Activated CD4-positive, alpha-beta T cell treated with anti-CD3 and anti-CD28 coated beads for 24 hours (primary cell): ENCODE measurements around the gene EXOC6B.

Source experiments
- DNase-seq, 2 donors: peaks; one replicate each; pipeline ENCODE4 v3.0.0-alpha.2; 2020; ENCODE audit warnings: low read depth in 2 of 2

Gene EXOC6B

DNA sequence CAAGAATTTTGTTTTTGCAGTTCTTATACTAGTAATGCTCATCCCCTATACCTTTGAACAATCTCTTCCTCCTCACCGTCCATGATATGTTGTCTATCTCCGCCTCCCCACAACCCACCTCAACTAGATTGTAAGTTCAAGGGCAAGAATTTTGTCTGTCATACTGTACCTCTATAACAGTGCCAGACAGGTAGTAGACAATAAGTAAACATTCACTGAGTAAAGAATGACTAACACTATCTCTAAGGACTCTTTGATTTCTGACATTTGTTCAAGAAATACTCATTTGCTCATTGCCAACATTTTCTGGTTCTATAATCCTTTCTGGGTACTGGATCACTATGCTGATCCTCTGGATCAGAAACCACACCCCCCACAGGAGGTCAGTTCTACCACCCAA lies 82.4 kb downstream of the EXOC6B start:
- DNase-seq: no peak

DNA sequence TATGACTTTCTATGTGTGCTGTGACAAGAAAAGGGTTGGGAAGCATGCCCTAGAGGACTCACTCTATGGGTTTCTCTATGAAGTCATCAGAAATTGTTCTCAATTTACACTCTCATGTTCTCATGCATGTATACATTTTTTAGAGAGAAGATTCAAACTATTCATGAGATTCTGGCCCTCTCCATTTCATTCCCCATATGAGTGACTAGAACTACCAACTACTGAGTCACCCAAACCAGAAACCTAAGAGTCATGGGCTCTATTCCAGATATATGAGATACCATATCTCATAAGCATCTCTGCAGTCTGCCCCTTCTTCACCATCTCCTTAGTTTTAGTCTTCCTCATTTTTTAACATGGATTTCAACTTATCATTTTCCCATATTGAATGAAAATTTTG lies 87.7 kb downstream of the EXOC6B start:
- no peak for DNase-seq

DNA sequence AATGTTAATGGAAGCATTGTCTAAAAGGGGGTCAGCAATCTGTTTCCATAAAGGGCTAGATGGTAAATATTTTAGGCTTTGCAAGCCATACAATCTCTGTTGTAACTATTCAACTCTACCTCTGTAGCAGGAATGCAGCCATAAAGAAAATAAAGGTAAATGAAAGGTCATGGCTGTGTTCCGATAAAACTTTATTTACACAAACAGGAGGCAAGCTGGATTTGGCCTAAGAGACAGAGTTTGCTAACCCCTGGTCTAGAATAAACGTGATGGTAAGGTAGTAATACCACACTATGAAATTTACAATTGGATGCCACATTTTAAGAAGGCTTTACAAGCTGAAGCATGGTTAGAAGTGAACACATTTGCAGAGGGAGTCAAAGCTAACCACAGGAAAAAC lies 91.4 kb downstream of the EXOC6B start:
- no peak for DNase-seq

DNA sequence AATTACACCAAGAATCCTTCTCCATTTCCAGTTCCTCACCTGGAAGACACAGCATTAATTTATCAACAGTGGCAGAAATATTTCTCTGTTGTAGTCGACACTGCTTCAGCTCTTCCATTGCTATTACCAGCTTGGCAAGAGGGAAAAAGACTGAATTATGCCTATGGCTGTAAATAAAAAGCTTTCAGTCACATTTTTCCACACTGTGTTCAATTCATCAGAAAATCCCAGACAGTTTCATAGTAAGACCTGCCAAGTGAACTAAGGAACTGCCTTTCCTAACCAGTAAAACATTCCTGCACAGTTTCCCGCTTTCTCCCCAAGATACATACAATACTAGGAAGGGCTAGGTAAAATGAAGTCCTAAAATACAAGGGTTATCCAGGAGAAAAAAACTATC lies 94.7 kb downstream of the EXOC6B start:
- DNase-seq: no peak

DNA sequence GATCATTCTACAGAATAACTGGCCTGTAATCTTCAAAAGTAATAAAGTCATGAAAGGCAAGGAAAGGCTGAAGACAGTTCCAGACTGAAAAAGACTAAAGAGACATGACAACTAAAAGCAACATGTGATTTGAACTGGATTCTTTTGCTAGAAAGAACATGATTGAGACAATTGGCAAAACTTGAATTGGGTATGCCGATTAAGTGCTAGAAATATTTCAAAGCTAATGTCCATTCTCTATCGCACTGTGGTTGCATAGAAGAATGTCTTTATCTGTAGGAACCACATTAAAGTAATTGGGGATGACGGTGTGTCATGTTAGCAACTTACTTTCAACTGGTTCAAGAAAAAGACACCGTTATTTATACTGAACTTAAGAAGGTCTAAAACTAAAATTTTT lies 98.5 kb downstream of the EXOC6B start:
- no peak for DNase-seq

DNA sequence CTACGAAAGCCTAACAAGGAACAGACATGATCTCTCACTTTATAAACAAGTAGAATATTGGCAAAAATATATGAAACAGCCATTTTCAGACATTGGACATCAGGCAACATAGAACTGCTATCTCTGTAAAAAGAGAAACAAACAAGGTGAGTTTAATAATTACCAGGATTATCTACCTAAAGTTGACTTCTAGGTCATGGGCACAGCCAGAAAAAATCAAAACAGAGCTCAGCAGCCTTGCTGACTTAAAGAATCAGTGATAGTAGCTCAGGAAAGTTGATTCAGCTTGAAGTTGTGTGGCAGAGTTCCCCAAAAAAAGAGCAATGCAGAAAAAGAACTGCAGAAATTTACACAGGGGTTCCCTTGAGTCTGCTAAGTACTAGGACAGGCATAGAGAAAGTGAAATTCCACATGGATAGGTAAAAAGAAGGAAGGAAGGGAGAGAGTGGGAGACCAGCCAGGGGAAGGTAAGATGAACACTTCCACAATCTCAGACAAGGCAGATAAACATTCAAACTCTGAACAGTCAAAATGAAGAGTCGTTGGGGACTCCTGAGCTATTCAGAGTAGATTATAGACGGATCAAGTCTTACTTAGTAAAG lies 102.0 kb downstream of the EXOC6B start:
- DNase-seq: no peak

DNA sequence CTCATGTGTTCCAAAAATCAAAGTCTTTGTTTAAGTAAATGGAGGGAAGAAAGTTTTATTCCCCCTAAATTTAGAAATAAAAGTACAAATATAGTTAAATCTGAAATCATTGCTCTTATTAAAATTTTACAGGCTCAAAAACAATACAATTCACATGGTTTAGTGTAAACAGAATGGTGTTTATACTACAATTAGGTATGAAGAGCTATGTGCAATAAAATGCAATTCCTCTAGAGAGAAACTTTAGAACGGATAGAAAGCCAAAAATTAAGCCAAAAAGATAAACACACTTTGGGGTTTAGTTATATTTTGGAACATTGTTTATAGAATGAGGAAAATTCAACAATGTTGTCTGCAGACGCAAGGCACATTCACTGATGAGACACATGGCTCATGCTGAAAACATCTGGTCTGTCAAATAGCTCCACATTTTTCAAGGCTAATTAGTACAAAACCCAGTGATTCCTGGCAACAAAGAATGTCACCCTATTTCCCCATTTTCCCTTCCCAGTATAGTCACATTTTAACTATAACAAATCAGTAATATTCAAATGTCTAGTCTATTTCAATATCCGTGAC lies 103.3 kb downstream of the EXOC6B start:
- no peak for DNase-seq

DNA sequence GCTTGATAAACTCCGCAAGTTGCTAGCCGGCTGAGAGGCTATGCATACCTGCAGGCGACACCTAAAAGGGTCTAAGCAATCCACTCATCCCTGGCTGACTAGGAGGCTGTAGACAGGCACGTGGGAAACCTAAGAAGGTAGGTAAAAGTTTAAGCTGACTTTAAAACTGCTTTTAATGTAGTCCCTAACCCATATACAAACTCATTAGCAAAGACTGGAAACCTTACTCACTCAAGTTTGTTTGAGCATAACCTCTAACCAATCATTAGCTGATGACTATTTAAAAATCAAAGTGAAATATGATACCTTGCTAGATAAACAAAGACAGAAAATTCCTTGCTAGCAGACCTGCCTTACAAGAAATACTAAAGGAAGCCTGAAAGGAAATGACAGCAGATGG lies 106.4 kb downstream of the EXOC6B start:
- no peak for DNase-seq

DNA sequence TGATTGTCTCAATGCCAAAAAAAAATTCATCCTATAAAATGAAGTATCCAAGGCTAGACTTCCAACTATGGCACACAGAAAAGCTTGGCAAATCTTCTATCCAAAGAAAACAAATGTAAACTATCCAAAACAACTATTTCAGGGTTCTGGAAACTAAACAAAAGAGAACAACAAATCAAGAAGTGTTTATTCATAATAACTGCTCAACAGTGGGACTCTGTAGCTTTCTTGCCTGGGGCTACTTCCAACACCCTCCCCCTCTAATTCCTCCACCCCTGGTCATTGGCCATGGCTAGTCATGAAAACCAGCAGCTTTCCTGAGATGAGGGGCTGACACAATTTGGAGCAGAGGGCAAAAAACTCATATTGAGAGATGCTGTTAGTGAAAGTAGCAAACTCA lies 107.0 kb downstream of the EXOC6B start:
- DNase-seq: no peak

DNA sequence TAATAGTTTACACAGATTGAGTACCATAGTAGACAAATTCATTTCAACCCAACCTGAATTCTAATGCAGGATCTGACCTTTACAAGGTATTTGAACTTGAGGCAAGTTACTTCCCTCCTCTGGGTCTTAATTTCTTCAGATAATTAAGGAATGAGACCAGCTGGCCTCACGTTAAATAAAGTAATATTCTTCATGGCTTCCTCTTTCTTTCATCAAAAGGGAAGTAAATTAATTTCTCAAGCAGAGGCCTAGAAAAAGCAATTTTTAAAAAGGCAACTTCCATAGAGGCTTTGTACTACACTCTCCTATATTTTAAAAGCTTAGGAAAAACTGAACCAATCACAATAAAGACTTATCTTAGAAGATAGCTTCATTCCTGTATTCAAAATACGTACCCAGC lies 109.2 kb downstream of the EXOC6B start:
- no peak for DNase-seq

DNA sequence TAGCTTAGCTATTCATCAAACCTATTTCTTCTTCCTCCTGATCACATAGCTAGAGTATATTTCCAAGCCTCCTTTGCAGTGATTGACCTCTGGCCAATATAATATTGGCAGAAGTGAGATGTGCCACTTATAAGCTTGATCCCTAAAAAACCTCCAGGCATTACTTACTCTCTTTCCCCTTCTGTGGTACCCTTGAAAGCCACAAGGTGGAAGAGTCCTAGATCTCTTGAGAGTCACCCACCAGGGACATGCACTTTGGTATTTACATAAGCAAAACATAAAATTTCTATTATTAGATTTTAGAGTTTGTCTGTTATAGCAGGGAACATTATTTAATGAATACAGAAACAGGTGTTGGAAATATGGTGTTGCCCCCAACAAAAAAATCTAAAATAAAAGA lies 112.0 kb downstream of the EXOC6B start:
- no peak for DNase-seq

DNA sequence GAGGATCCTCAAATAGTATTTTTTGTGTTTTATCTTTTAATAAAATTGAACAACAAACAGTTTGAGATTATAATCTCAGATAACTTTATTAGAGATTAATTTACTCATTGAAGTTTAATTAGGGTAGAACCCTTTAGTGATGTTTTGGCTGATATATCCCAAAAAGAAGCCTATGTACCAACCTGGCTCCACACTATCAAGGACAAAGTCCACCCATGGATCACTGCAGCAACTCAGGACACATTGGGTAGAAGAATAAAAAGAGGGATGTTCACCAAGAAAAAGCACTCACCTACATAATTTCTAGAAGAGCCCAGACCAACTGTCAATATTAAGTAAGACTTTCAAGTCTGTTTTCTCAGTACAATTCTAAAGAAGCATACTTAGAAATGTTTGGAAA lies 112.9 kb downstream of the EXOC6B start:
- no peak for DNase-seq

DNA sequence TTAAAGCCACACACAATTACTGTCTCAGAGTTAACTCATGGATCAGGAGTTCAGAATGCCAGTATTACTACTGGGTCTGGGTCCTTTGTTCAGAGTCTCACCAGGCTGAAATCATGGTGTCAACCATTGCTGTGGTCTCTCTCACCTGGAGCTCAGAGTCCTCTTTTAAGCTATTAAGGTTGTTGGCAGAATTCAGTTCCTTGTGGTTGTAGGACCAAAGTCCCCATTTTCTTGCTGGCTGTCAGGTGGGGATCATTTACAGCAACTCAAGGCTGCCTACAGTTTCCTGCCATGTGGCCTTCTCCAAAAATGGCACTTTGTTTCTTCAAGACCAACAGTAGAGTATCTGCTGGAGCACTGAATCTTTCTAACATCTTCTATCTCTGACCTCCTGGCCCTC lies 113.5 kb downstream of the EXOC6B start:
- DNase-seq: no peak

DNA sequence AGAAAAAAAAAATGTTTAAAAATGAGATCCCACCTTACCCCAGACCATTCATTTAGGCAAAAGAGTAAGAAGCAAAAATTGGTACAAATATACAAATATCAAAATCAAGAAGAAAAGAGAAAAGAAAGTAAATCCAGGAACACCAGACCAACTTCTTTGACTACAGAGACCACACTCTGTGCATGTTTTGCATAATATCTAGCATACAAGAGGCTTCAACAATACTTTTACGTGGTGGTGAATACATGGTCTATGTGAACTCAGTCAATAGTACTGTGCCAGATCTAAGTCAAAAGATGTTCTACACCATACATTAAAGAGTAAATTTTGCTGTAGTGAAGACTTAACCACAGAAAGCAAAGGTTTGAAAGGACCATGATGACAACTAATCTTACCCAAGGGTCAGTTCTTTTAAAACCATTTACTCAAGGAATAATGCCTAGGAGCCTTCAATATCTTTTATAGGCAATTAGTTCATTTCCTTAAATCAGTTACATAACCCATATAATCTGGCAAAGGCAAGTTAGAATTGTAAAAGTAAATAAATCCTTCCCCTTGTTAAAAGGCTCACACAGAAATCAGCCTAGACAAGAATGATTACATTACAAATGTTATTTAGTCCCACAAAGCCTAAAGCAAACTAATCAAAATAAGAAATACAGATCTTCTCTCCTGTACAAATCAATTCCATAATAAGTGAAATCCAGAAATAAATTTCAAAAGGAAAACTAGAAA lies 115.2 kb downstream of the EXOC6B start:
- no peak for DNase-seq

DNA sequence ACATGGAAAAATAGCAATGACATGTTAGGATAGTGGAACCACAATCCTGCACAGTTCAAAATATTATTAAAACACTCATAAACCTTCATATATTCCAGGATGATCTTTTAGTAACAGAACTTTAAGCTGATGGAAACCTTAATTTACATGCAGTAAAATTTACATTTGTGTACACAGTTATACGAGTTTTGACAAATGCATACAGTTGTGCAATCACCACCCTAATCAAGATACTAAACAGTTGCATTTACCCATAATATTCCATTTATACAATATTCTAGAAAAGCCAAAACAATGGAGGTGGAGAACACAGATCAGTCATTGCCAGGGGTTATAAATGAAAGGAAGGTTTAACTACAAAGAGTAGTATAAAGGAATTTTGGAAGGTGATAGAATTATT lies 117.6 kb downstream of the EXOC6B start:
- no peak for DNase-seq

DNA sequence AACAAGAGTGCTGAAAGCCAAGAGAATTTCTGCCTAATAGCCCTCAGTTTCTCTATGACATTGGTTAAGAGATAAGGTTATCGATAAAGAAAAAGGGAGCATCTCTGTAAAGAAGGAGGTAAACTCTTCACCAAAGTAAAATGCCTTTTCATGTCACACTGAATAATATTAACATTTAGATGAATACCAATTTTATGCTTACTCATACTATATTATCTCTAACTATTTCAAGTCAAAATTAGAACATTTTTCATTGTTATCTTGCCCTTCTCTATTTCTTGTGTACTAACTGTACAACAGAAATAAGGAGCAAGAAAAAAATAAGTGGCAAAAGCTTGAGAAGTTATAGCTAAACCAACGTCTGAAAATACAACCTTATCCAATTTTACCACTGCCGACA lies 127.5 kb downstream of the EXOC6B start:
- DNase-seq: no peak

DNA sequence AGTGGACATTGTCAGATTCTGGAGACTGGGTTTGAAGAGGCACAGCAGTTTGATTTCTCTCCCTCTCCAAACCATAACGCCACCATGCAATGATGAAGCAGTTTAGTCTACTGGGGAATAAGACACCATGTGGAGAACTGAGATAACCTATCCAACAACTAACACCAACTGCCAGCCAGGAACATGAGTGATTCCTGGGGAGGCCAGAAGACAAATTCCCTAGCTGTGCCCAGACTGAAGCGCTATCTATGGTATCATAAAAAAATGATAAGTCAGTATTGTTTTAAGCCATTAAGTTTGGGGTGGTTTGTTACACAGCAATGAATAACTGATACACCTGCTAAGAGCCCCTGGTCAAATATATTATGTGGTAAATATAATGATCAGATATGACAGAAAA lies 129.3 kb downstream of the EXOC6B start:
- DNase-seq: no peak

DNA sequence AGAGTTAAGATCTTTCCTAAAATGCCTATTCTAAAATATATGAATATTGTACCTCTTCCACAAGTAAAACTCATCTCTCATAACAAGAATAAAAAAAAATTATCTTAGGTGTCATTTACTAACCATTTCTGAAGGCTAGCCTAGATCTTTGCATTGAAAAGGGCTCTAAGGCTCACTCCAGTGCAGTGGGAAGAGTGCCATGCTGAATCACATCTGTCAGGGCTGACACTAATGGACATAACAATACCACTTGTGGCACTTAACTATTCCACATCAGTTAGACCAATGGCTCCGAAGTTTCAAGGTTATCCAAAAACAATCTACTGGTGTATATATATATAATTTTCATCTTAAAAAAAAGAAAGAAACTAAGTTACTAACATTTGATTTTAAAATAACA lies 130.2 kb downstream of the EXOC6B start:
- no peak for DNase-seq

DNA sequence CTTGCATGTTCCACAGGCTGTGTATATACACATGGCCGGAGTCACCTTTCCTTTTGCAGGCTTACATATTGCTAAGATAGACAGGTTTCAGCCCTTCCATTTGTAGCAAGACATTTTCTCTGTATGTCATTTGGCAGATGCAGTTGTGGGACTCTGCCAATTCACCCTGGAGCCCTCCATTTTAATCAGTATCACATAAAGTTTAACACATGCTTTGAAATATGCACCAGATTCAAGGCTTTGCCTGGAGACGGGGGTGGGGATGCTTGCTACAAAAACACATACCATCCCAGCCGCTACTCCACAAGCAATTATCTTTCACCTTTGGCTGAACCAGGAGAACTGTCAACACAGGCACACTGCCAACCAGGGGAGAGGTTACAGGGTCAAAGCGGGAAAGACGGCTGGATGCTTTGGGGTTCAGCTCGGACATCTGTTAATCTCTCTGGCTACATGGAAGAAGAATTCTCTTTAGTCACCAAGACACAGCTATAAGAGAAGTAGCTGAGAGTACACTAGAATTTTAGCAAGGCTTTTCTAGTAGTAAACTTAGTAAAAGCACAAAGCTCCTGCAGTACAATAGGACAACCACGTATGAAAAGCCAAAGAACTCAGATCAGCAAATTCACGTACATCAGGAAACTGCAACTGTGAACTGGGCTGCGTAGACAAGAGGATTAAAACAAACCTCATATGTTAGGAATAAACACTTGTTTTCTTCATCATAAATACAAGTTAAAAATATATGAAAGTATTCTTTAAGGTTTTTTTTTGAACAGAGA lies 130.9 kb downstream of the EXOC6B start:
- no peak for DNase-seq

DNA sequence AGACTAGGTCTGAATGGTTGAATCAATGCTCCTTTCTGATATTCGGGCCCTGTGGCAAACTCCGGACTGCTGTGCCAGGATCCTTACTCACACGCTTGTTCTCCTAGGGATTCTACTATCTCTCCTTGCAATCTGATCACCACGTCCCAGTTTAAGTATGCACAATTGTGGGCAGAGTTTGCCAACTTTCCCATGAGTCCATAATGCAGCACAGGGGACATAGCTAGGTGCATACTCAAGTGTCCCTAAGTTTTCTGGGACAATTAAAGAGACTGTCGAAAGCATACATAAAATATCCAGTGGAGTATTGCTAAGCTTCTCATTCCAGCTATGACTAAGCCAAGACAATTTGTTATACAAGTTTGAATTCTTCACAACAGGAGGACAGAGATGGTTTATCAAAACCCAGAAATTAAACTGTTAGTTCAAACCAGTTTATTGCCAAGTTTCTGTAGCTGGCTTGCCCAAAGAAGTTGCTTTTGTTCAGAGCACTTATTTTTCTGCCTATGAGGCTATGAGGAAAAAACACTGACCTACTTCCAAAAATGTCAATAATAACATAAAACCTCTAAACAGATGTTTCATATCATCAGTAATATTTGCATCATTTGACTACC lies 136.1 kb downstream of the EXOC6B start:
- no peak for DNase-seq

DNA sequence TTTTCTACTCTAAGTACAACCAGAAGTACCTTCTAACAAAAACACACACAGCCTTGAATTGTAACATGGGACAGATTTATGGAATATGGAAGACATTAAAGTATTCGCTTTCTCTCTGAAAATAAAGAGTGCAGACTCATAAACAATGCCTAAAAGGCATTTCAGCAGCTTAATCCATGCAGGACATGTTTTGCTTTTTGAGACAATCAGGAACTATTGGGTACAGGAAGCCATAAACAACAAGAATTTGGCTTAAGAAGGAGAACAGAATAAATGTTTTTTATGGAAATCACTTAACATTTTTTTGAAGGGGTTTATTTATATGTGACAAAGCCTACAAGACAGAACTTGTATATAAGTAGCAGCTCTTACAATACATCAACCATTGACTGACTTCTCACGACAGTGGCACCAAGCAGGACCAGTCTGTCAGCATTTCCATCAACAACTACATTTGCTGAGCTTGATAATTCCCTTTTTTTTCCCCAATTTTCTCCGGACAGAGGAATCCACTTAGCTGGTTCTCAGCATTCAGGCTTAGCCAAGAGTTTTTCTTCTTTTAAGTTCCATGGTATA lies 140.1 kb downstream of the EXOC6B start:
- DNase-seq: no peak

DNA sequence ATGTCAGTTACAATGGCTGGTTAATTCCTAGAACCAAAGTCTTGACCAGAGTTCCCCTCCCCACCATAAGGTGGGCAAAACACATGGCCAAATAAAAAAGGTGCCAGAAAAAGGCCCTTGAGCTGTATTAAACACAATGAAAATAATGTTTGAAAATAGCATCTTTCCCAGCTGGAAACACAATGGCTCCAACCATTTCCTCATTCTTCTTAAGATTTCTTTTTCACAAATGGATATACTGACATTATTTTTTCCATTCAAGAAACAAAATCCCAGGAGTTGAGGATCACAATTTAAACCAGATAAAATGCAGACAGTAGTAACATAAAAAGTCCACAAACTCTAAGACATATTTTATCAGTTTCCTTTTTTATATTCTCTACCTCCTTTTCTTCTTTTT lies 143.8 kb downstream of the EXOC6B start:
- DNase-seq: no peak
